ENCODE results near the gene TCF4. TPM values are rescaled to one million over a fixed set of nuclear protein-coding genes. Genes with fewer than 3 reads are reported as not detected.
A peak's percentile ranks its signal among the peaks of the same experiment; 100 is the strongest.

The TCF4 gene
- total and polyA plus RNA-seq, 7 donors = 8.6 to 68.9 (median 36.8) TPM

DNA sequence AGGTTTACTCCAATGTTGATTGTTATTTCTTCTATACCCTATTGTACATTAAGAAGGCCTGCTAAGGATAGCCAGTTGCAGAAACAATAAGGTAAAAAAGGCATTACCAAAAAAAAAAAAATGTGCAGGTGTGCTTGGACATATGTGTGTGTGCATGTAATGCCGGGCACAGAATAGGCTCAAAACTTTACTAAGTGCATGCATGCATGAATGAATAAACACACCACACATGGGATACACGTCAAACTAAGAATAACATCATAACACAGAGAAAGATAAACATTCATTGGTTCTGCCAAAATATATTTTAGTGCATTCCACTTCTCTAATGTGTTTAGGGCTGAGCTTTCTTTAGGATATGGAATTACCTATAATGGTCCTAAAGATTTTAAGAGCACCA, 298.2 kb downstream of the TCF4 start:
- H3K4me1 ChIP-seq = peaks cover 66% of the 10 kb centered on the region
- H3K9me3 ChIP-seq = no peaks in the 10 kb centered on the region
- ATAC-seq (no peak), DNase-seq (no peak)
- H3K36me3 ChIP-seq (ENCODE audit: insufficient read depth in 1 of 2, low read depth in 1 of 2) = no peaks in the 10 kb centered on the region
- TF ChIP-seq, protein P1, sequence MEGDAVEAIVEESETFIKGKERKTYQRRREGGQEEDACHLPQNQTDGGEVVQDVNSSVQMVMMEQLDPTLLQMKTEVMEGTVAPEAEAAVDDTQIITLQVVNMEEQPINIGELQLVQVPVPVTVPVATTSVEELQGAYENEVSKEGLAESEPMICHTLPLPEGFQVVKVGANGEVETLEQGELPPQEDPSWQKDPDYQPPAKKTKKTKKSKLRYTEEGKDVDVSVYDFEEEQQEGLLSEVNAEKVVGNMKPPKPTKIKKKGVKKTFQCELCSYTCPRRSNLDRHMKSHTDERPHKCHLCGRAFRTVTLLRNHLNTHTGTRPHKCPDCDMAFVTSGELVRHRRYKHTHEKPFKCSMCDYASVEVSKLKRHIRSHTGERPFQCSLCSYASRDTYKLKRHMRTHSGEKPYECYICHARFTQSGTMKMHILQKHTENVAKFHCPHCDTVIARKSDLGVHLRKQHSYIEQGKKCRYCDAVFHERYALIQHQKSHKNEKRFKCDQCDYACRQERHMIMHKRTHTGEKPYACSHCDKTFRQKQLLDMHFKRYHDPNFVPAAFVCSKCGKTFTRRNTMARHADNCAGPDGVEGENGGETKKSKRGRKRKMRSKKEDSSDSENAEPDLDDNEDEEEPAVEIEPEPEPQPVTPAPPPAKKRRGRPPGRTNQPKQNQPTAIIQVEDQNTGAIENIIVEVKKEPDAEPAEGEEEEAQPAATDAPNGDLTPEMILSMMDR (IDR thresholded peaks at IDR 0.05) = no peak
- H3K27me3 ChIP-seq (ENCODE audit: insufficient read depth in 3 of 3, low read length in 2 of 3) = no peaks in the 10 kb centered on the region
- H3K27ac ChIP-seq = no peak overlapping the region
- intact Hi-C loops (cut with DNase I) = no loop called here
- no peak overlapping the region for H3K4me3 ChIP-seq
- WGBS, 3 donors = 60 to 72% (median 65%) methylated on average over 2 of the region's 2 CpGs

DNA sequence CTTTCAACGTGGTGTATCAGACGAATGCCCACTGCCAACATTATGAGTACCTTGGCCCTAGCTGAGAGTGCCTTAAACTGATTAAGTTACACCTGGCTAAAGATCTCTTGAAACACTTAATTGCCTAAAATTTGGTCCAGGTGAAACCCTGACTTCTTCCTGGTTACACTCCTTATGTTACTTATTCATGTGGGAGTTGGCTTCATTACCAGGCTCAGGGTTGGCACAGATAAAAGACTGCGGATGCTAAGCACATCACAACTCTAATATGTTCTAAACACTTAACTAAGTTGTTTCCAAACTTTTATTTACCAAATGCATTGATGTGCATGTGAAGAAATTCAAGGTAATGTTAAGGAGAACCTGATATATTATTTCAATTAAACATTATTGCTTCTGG, 298.9 kb downstream of the TCF4 start:
- TF ChIP-seq, protein P1 (IDR thresholded peaks at IDR 0.05) = no peak
- intact Hi-C loops (cut with DNase I) = no loop called here

DNA sequence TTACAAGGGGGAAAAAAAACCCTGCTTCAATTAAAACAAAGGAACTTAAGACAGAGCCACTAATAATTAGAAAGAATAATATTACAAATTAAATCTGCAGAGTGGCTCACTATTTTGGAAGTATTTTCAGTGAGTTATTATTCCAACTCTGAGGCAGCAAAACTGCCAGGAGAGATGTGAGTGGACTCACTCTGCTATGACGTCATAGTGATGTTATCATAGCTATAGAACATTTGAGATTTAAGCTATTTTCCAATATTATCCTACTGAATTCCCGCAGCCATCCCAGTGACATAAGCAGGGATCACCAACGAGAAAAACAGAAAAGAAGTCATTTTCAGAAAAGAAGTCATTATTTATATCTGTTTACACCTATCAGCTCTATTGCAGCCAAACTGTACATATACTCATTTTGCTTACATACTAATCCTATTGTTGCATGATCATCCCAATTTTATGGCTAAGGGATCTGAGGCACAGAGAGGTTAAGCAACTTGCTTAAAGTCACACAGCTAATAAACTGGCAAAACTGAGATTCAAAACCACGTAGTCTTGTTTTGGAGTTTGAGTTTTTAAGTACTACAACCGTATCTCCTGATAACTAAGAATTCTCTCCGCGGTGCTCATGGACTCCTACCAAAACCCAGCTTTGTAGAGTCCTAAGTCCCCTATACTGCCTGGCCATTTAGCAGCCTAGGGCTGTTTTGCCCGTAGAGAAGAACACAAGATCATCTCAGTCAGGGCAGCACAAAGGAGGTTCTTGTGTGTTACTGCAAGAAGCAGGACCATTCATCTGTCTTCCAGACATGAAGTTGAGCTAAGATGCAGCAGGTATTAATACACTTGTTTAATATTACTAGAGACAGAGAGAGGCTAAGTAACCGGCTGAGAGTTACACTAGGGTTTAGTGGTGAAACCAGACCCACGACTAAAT, 299.8 kb downstream of the TCF4 start:
- intact Hi-C loops (cut with DNase I) = no loop called here
- TF ChIP-seq, protein P1 (IDR thresholded peaks at IDR 0.05) = no peak
- Histone ChIP-seq H3K27me3 (ENCODE audit: insufficient read depth in 3 of 3, low read length in 2 of 3) (no peaks in the 10 kb centered on the region), H3K27ac (peak overlapping the region; percentile 69), H3K4me3 (no peak overlapping the region), H3K36me3 (ENCODE audit: insufficient read depth in 1 of 2, low read depth in 1 of 2) (no peaks in the 10 kb centered on the region), H3K4me1 (peaks cover 70% of the 10 kb centered on the region), H3K9me3 (no peaks in the 10 kb centered on the region)
- DNase-seq = no peak
- ATAC-seq = no peak
- WGBS, 3 donors = 55 to 74% (median 58%) methylated on average over 10 of the region's 10 CpGs

More for the DNA sequence above, 298.9 kb downstream of the TCF4 start:
- Histone ChIP-seq H3K9me3 (no peaks in the 10 kb centered on the region), H3K27ac (no peak overlapping the region), H3K4me1 (peaks cover 68% of the 10 kb centered on the region), H3K27me3 (ENCODE audit: insufficient read depth in 3 of 3, low read length in 2 of 3) (no peaks in the 10 kb centered on the region), H3K4me3 (no peak overlapping the region), H3K36me3 (ENCODE audit: insufficient read depth in 1 of 2, low read depth in 1 of 2) (no peaks in the 10 kb centered on the region)
- 14 to 20% (median 17%) methylated on average over 3 of the region's 3 CpGs for WGBS, 3 donors
- ATAC-seq (no peak), DNase-seq (no peak)

DNA sequence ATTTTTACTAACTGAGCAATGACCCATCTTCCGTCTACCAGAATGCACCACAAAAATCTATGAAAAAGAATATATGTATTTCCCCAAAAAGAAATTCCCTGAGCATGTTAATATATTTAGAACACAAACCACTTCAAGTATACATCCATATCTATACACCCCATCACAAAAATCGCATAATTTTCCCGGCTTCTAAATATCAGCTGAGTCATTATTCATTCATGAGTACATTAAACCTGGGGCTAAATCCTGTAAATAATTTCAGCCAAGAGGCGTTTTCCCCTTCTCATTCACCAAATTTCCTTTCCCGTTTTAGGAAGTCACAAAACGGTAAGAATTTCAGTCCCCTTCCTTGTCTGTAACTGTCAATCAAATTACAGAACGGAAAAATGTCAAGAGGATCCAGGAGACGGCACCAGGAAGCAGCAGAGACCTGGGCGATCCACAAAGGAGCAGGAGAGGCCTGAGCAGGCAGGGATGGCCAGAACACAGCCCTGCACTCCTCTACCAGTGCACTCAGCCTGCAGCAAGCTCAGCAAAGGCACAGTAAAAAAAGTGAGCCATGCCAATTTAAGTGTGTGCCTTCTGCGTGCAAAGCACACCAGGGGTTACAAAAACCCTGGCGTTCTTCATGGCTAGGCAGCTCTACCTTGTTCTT, 300.7 kb downstream of the TCF4 start:
- TF ChIP-seq, protein P1 (IDR thresholded peaks at IDR 0.05) = no peak
- H3K27me3 ChIP-seq (ENCODE audit: insufficient read depth in 3 of 3, low read length in 2 of 3) = no peaks in the 10 kb centered on the region
- peaks cover 68% of the 10 kb centered on the region for H3K4me1 ChIP-seq
- intact Hi-C loops (cut with DNase I) = no loop called here
- peak; percentile 61 to 75 (median 68) for ATAC-seq
- DNase-seq = peak in 1 of 2 donors; percentile 46
- H3K4me3 ChIP-seq = peak overlapping the region; percentile 20
- no peaks in the 10 kb centered on the region for H3K36me3 ChIP-seq (ENCODE audit: insufficient read depth in 1 of 2, low read depth in 1 of 2)
- H3K9me3 ChIP-seq = no peaks in the 10 kb centered on the region
- WGBS, 3 donors = 28 to 43% (median 30%) methylated on average over 11 of the region's 11 CpGs
- H3K27ac ChIP-seq = peak overlapping the region; percentile 69

Data from psoas muscle (tissue), 8 donors.